Panc1 (cell line): Measurements from ENCODE around the gene CCDC86.

Experiments used
- POLR2AphosphoS5 ChIP-seq: IDR thresholded peaks from 2 replicates; pipeline ENCODE4 v1.6.1; 2012; ENCODE audit warnings: mild to moderate bottlenecking, low read depth, low read length, moderate library complexity
- REST ChIP-seq, 2 experiments: IDR thresholded peaks; 2 replicates each; pipeline ENCODE4 v1.6.1; 2011 to 2012; ENCODE audit warnings: low read depth in 2 of 2, control low read depth in 1 of 2, low read length in 1 of 2, mild to moderate bottlenecking in 1 of 2, moderate library complexity in 1 of 2; ENCODE audit not compliant: insufficient read depth in 1 of 2
- SIN3A ChIP-seq: IDR thresholded peaks from 2 replicates; pipeline ENCODE4 v1.6.1; 2012; ENCODE audit warnings: low read depth, mild to moderate bottlenecking, low read length, moderate library complexity, borderline replicate concordance; ENCODE audit not compliant: insufficient read depth
- TCF7L2 ChIP-seq: IDR thresholded peaks from 2 replicates; pipeline ENCODE4 v1.6.1; 2011; ENCODE audit warnings: mild to moderate bottlenecking, low read depth, low read length, inconsistent platforms
- TF ChIP-seq, protein P1 (sequence below): fragments of 450-650 bp; IDR thresholded peaks from 2 replicates; pipeline ENCODE4 v1.5.1; 2017; ENCODE audit warnings: mild to moderate bottlenecking

DNA sequence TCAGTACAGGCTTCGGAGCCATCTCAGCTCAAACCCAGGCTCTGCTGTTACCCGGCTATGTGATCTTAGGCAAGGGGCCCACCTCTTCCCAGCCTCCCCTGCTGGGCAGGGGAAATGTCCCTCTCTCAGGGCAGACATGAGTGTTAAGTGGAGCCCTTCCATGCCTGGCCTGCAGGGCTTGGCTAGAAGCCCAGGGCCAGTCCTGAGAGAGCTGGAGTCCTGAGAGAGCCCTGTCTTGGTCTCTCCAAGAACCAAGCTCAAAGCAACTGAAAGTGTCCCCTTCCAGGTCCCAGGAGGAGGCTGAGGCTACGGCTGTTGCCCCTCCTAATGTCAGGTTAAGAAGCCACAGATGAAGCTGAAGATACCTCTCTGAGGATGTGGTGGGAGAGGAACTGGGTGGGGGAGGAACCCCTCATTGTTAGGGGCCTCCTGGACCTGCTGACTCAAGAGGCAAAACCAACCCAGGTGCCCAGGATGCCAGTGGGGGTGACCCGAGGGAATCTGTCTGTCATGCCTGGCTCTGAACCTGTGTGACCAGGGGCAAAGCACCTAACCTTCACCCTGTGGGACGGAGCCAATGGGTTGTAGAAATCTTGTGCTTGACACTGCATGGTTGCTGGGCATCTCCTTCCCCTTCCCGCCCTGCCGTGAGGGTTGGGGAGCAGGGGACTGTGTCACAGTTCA, 29.6 kb downstream of the CCDC86 start:
- TF ChIP-seq, protein P1, sequence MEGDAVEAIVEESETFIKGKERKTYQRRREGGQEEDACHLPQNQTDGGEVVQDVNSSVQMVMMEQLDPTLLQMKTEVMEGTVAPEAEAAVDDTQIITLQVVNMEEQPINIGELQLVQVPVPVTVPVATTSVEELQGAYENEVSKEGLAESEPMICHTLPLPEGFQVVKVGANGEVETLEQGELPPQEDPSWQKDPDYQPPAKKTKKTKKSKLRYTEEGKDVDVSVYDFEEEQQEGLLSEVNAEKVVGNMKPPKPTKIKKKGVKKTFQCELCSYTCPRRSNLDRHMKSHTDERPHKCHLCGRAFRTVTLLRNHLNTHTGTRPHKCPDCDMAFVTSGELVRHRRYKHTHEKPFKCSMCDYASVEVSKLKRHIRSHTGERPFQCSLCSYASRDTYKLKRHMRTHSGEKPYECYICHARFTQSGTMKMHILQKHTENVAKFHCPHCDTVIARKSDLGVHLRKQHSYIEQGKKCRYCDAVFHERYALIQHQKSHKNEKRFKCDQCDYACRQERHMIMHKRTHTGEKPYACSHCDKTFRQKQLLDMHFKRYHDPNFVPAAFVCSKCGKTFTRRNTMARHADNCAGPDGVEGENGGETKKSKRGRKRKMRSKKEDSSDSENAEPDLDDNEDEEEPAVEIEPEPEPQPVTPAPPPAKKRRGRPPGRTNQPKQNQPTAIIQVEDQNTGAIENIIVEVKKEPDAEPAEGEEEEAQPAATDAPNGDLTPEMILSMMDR: no peak
- no peak for TF ChIP-seq POLR2AphosphoS5
- no peak for TF ChIP-seq SIN3A
- no peak for TF ChIP-seq TCF7L2
- TF ChIP-seq REST (IDR thresholded peaks at IDR 0.05; ENCODE audit: insufficient read depth in 1 of 2, low read depth in 2 of 2, low read length in 1 of 2): no peak
